8988T (cell line): ENCODE data around the gene ILK.

ENCODE experiments used
- DNase-seq: peaks from one replicate; pipeline ENCODE4 v3.0.0; 2011

Gene ILK

GRCh38 chr11:6638429-6638828, 34.9 kb downstream of the ILK start:
- no peak for DNase-seq

- no peak for DNase-seq
These were observed 36.7 kb downstream of the ILK start for GRCh38 chr11:6640036-6640984.

GRCh38 chr11:6640985-6641701, 37.6 kb downstream of the ILK start:
- DNase-seq = no peak

GRCh38 chr11:6642957-6643356, 39.4 kb downstream of the ILK start:
- no peak for DNase-seq

GRCh38 chr11:6646071-6646470, 42.5 kb downstream of the ILK start:
- no peak for DNase-seq

- DNase-seq = no peak
These were observed 43.0 kb downstream of the ILK start for GRCh38 chr11:6646576-6646917.

- no peak for DNase-seq
These were observed 43.5 kb downstream of the ILK start for GRCh38 chr11:6646918-6647679.

GRCh38 chr11:6647836-6648235, 44.3 kb downstream of the ILK start:
- DNase-seq = no peak

- no peak for DNase-seq
These were observed 44.9 kb downstream of the ILK start for GRCh38 chr11:6648501-6648900.

- DNase-seq = no peak
These were observed 46.5 kb downstream of the ILK start for GRCh38 chr11:6650104-6650503.

- DNase-seq = no peak
These were observed 47.4 kb downstream of the ILK start for GRCh38 chr11:6650980-6651379.

- no peak for DNase-seq
These were observed 48.6 kb downstream of the ILK start for GRCh38 chr11:6652182-6652581.

- DNase-seq = no peak
These were observed 49.5 kb downstream of the ILK start for GRCh38 chr11:6653097-6653496.

- no peak for DNase-seq
These were observed 50.1 kb downstream of the ILK start for GRCh38 chr11:6653656-6654055.

- no peak for DNase-seq
These were observed 50.9 kb downstream of the ILK start for GRCh38 chr11:6654281-6655019.

GRCh38 chr11:6655020-6655789, 51.6 kb downstream of the ILK start:
- DNase-seq = no peak

- no peak for DNase-seq
These were observed 52.4 kb downstream of the ILK start, which contains the start of gene DCHS1 for GRCh38 chr11:6655790-6656583. Gene DCHS1, minus strand, starts transcription at chr11:6655809. Its CDS starts 14,196 bp downstream, at chr11:6641613.

- no peak for DNase-seq
These were observed 53.0 kb downstream of the ILK start for GRCh38 chr11:6656584-6656915.

GRCh38 chr11:6656936-6657335, 53.4 kb downstream of the ILK start:
- no peak for DNase-seq

GRCh38 chr11:6657346-6657745, 53.8 kb downstream of the ILK start:
- no peak for DNase-seq

GRCh38 chr11:6658647-6659046, 55.1 kb downstream of the ILK start:
- DNase-seq = no peak
